ENCODE measurements around the gene PSMA5.

Gene PSMA5

GRCh38 chr1:109368464-109368863 lies 57.8 kb downstream of the PSMA5 start:
- H3K4me2 ChIP-seq (ENCODE audit: low read depth, low read length, poor library complexity, severe bottlenecking), result no peak overlapping the region
- H3K36me3 ChIP-seq (ENCODE audit: insufficient read depth, low read length), result peaks cover 36% of the 10 kb centered on the region; the same call in 1 of the 2 replicates
- no peaks in the 10 kb centered on the region for H3F3A ChIP-seq (ENCODE audit: low read depth)
- H3K9me3 ChIP-seq (ENCODE audit: insufficient read depth, low read depth, low read length), result no peaks in the 10 kb centered on the region
- H3K9me2 ChIP-seq (replicated peaks; ENCODE audit: low read depth, low read length), result no peaks in the 10 kb centered on the region
- TF ChIP-seq EZH2phosphoT487 (IDR thresholded peaks at IDR 0.05; ENCODE audit: borderline replicate concordance) (no peak), CTCF (conservative IDR thresholded peaks at IDR 0.05; ENCODE audit: low read length) (no peak)
- H3K4me3 ChIP-seq (ENCODE audit: low read length, poor library complexity, severe bottlenecking), result no peak overlapping the region
- peaks cover 22% of the 10 kb centered on the region for H3K4me1 ChIP-seq (ENCODE audit: insufficient read depth, low read length, poor library complexity, severe bottlenecking)
- peaks cover 18% of the 10 kb centered on the region; the same call in 1 of the 2 replicates for H3K79me2 ChIP-seq (ENCODE audit: insufficient read depth, low read length)
- no peak overlapping the region for H2AFZ ChIP-seq (ENCODE audit: low read length)
- no peak overlapping the region for H3K9ac ChIP-seq (ENCODE audit: low read depth, low read length, poor library complexity, severe bottlenecking)
- no peaks in the 10 kb centered on the region for H3K27me3 ChIP-seq (ENCODE audit: insufficient read depth, low read length, poor library complexity, severe bottlenecking)
- peaks cover 4% of the 10 kb centered on the region for H4K20me1 ChIP-seq (ENCODE audit: insufficient read depth, low read length, poor library complexity, severe bottlenecking)

GRCh38 chr1:109367626-109368025 lies 58.6 kb downstream of the PSMA5 start:
- Histone ChIP-seq H3K4me1 (ENCODE audit: insufficient read depth, low read length, poor library complexity, severe bottlenecking) (peaks cover 22% of the 10 kb centered on the region), H3K9me3 (ENCODE audit: insufficient read depth, low read depth, low read length) (no peaks in the 10 kb centered on the region), H3K36me3 (ENCODE audit: insufficient read depth, low read length) (peaks cover 38% of the 10 kb centered on the region; the same call in 1 of the 2 replicates), H2AFZ (ENCODE audit: low read length) (no peak overlapping the region), H3F3A (ENCODE audit: low read depth) (no peaks in the 10 kb centered on the region), H3K9ac (ENCODE audit: low read depth, low read length, poor library complexity, severe bottlenecking) (no peak overlapping the region), H3K4me3 (ENCODE audit: low read length, poor library complexity, severe bottlenecking) (no peak overlapping the region), H4K20me1 (ENCODE audit: insufficient read depth, low read length, poor library complexity, severe bottlenecking) (peaks cover 4% of the 10 kb centered on the region), H3K27me3 (ENCODE audit: insufficient read depth, low read length, poor library complexity, severe bottlenecking) (no peaks in the 10 kb centered on the region), H3K4me2 (ENCODE audit: low read depth, low read length, poor library complexity, severe bottlenecking) (no peak overlapping the region), H3K9me2 (replicated peaks; ENCODE audit: low read depth, low read length) (no peaks in the 10 kb centered on the region), H3K79me2 (ENCODE audit: insufficient read depth, low read length) (peaks cover 11% of the 10 kb centered on the region; the same call in 1 of the 2 replicates)
- TF ChIP-seq EZH2phosphoT487 (IDR thresholded peaks at IDR 0.05; ENCODE audit: borderline replicate concordance), result no peak
- no peak for TF ChIP-seq CTCF (conservative IDR thresholded peaks at IDR 0.05; ENCODE audit: low read length)

- Histone ChIP-seq H3K9ac (ENCODE audit: low read depth, low read length, poor library complexity, severe bottlenecking) (no peak overlapping the region), H3K36me3 (ENCODE audit: insufficient read depth, low read length) (peaks cover 38% of the 10 kb centered on the region; the same call in 1 of the 2 replicates), H3K4me1 (ENCODE audit: insufficient read depth, low read length, poor library complexity, severe bottlenecking) (peaks cover 11% of the 10 kb centered on the region), H3K4me2 (ENCODE audit: low read depth, low read length, poor library complexity, severe bottlenecking) (no peak overlapping the region), H3K79me2 (ENCODE audit: insufficient read depth, low read length) (no peaks in the 10 kb centered on the region), H4K20me1 (ENCODE audit: insufficient read depth, low read length, poor library complexity, severe bottlenecking) (peaks cover 4% of the 10 kb centered on the region), H2AFZ (ENCODE audit: low read length) (no peak overlapping the region), H3K9me3 (ENCODE audit: insufficient read depth, low read depth, low read length) (no peaks in the 10 kb centered on the region), H3K4me3 (ENCODE audit: low read length, poor library complexity, severe bottlenecking) (no peak overlapping the region), H3K9me2 (replicated peaks; ENCODE audit: low read depth, low read length) (no peaks in the 10 kb centered on the region), H3F3A (ENCODE audit: low read depth) (no peaks in the 10 kb centered on the region), H3K27me3 (ENCODE audit: insufficient read depth, low read length, poor library complexity, severe bottlenecking) (no peaks in the 10 kb centered on the region)
- TF ChIP-seq CTCF (conservative IDR thresholded peaks at IDR 0.05; ENCODE audit: low read length), result no peak
- no peak for TF ChIP-seq EZH2phosphoT487 (IDR thresholded peaks at IDR 0.05; ENCODE audit: borderline replicate concordance)
Observed at GRCh38 chr1:109365642-109366204, 60.5 kb downstream of the PSMA5 start.

Data from Loucy (cell line).